Sigmoid colon (tissue), 4 donors: Measurements from ENCODE around the gene KRT85.

Experiments
- CTCF ChIP-seq, 4 experiments: fragments of 450-650 bp in 3 of 4; fragments of 200-600 bp in 1 of 4; IDR thresholded peaks; one replicate each; pipeline ENCODE4 v1.5.1; 2016 to 2019; ENCODE audit warnings: antibody characterized with exemption in 4 of 4, mild to moderate bottlenecking in 3 of 4, moderate library complexity in 2 of 4
- POLR2A ChIP-seq, 2 donors: fragments of 450-650 bp; IDR thresholded peaks; one replicate each; pipeline ENCODE4 v1.6.1; 2016; ENCODE audit warnings: antibody characterized with exemption in 2 of 2, mild to moderate bottlenecking in 2 of 2, moderate library complexity in 2 of 2
- POLR2AphosphoS5 ChIP-seq, 4 donors: sonication (generic); formaldehyde crosslinking; IDR thresholded peaks; one replicate each; pipeline ENCODE4 v1.6.1; 2017; ENCODE audit warnings: antibody characterized with exemption in 4 of 4

- TF ChIP-seq CTCF (IDR thresholded peaks at IDR 0.05) (no peak), POLR2A (IDR thresholded peaks at IDR 0.05) (no peak), POLR2AphosphoS5 (IDR thresholded peaks at IDR 0.05) (no peak)
These were observed 8.5 kb downstream of the KRT85 start for GRCh38 chr12:52358575-52359350.
